H9 (cell line): ENCODE results near the gene MYOD1. TPM values are rescaled to one million over a fixed set of nuclear protein-coding genes. Genes with fewer than 3 reads are reported as not detected.

Source experiments
- DNase-seq: peaks from one replicate; pipeline ENCODE4 v3.0.0-alpha.2; 2017
- H2AFZ ChIP-seq: one replicate; pipeline ENCODE4 v1.6.1; 2013; ENCODE audit warnings: mild to moderate bottlenecking, low read length, control low read depth, moderate library complexity
- H2AK5ac ChIP-seq: 2 replicates; pipeline ENCODE4 v1.6.1; 2013; ENCODE audit warnings: low read length, control low read depth, mixed read lengths; ENCODE audit not compliant: insufficient read length
- H2BK120ac ChIP-seq: one replicate; pipeline ENCODE4 v1.6.1; 2013; ENCODE audit warnings: low read depth, mild to moderate bottlenecking, low read length, control low read depth, inconsistent platforms; ENCODE audit not compliant: poor library complexity, severe bottlenecking
- H2BK12ac ChIP-seq: 2 replicates; pipeline ENCODE4 v1.6.1; 2013; ENCODE audit warnings: low read length, control low read depth, mixed read lengths, low read depth; ENCODE audit not compliant: insufficient read length
- H2BK15ac ChIP-seq: 2 replicates; pipeline ENCODE4 v1.6.1; 2013; ENCODE audit warnings: low read depth, low read length, control low read depth
- H2BK20ac ChIP-seq: one replicate; pipeline ENCODE4 v1.6.1; 2013; ENCODE audit warnings: low read depth, mild to moderate bottlenecking, low read length, control low read depth, inconsistent platforms; ENCODE audit not compliant: poor library complexity, severe bottlenecking
- H2BK5ac ChIP-seq: 2 replicates; pipeline ENCODE4 v1.6.1; 2013; ENCODE audit warnings: low read length, control low read depth, mixed read lengths; ENCODE audit not compliant: insufficient read length
- H3K14ac ChIP-seq: 2 replicates; pipeline ENCODE4 v1.6.1; 2013; ENCODE audit warnings: low read length, control low read depth; ENCODE audit not compliant: insufficient read depth
- H3K18ac ChIP-seq: 2 replicates; pipeline ENCODE4 v1.6.1; 2013; ENCODE audit warnings: low read depth, mild to moderate bottlenecking, mixed read lengths, low read length, control low read depth; ENCODE audit not compliant: insufficient read length
- H3K23ac ChIP-seq: 2 replicates; pipeline ENCODE4 v1.6.1; 2013; ENCODE audit warnings: low read length, control low read depth, mixed read lengths, low read depth; ENCODE audit not compliant: insufficient read length
- H3K23me2 ChIP-seq: 2 replicates; pipeline ENCODE4 v1.6.1; 2013; ENCODE audit warnings: low read depth, mild to moderate bottlenecking, mixed read lengths, low read length, control low read depth; ENCODE audit not compliant: insufficient read length, poor library complexity, severe bottlenecking
- H3K27ac ChIP-seq: 2 replicates; pipeline ENCODE4 v1.5.1; 2013; ENCODE audit warnings: low read length, control low read depth, mixed read lengths, low read depth; ENCODE audit not compliant: insufficient read length
- H3K27me3 ChIP-seq: 2 replicates; pipeline ENCODE4 v1.6.1; 2013; ENCODE audit warnings: low read length, control low read depth, inconsistent platforms; ENCODE audit not compliant: insufficient read depth
- H3K4ac ChIP-seq: 2 replicates; pipeline ENCODE4 v1.6.1; 2013; ENCODE audit warnings: low read depth, mild to moderate bottlenecking, control low read depth, inconsistent platforms, low read length, moderate library complexity
- H3K4me1 ChIP-seq: 2 replicates; pipeline ENCODE4 v1.6.1; 2013; ENCODE audit warnings: low read length, control low read depth, inconsistent platforms; ENCODE audit not compliant: insufficient read depth
- H3K4me2 ChIP-seq: 2 replicates; pipeline ENCODE4 v1.6.1; 2013; ENCODE audit warnings: low read length, control low read depth, mixed read lengths; ENCODE audit not compliant: insufficient read length, insufficient read depth
- H3K56ac ChIP-seq: 2 replicates; pipeline ENCODE4 v1.6.1; 2013; ENCODE audit warnings: low read depth, mild to moderate bottlenecking, mixed read lengths, low read length, control low read depth; ENCODE audit not compliant: insufficient read length
- H3K79me1 ChIP-seq: 2 replicates; pipeline ENCODE4 v1.6.1; 2013; ENCODE audit warnings: low read depth, mild to moderate bottlenecking, moderate library complexity, low read length, control low read depth, inconsistent platforms; ENCODE audit not compliant: insufficient read depth, poor library complexity, severe bottlenecking
- H3K79me2 ChIP-seq: 2 replicates; pipeline ENCODE4 v1.6.1; 2013; ENCODE audit warnings: low read length, control low read depth, inconsistent platforms; ENCODE audit not compliant: insufficient read depth
- H3K9ac ChIP-seq: 2 replicates; pipeline ENCODE4 v1.6.1; 2013; ENCODE audit warnings: low read length, control low read depth, mixed read lengths; ENCODE audit not compliant: insufficient read length; ENCODE audit errors: extremely low read depth
- H3K9me3 ChIP-seq: one replicate; pipeline ENCODE4 v1.6.1; 2013; ENCODE audit warnings: low read depth, low read length, inconsistent platforms; ENCODE audit not compliant: control insufficient read depth
- H3T11ph ChIP-seq: one replicate; pipeline ENCODE4 v1.6.1; 2013; ENCODE audit warnings: mild to moderate bottlenecking, low read length, control low read depth, inconsistent platforms
- H4K20me1 ChIP-seq: one replicate; pipeline ENCODE4 v1.6.1; 2013; ENCODE audit not compliant: control insufficient read depth, insufficient read length, insufficient read depth
- H4K5ac ChIP-seq: 2 replicates; pipeline ENCODE4 v1.6.1; 2013; ENCODE audit warnings: low read depth, mild to moderate bottlenecking, mixed read lengths, low read length, control low read depth; ENCODE audit not compliant: insufficient read length
- H4K8ac ChIP-seq: replicated peaks from 2 replicates; pipeline ENCODE4 v1.6.1; 2013; ENCODE audit warnings: low read length, control low read depth, mixed read lengths, low read depth; ENCODE audit not compliant: insufficient read length
- H4K91ac ChIP-seq: 2 replicates; pipeline ENCODE4 v1.6.1; 2013; ENCODE audit warnings: low read depth, mild to moderate bottlenecking, moderate library complexity, mixed read lengths, low read length, control low read depth; ENCODE audit not compliant: insufficient read length
- H3K27ac Mint-ChIP-seq, 3 experiments: 2 replicates in 2 of 3; 3 replicates in 1 of 3; pipeline ENCODE4 v1.8.0; 2020 to 2021; ENCODE audit warnings: mixed read lengths in 3 of 3, mild to moderate bottlenecking in 1 of 3, moderate library complexity in 1 of 3
- H3K27me3 Mint-ChIP-seq: 2 replicates; pipeline ENCODE4 v1.8.0; 2021; ENCODE audit warnings: low read depth, mild to moderate bottlenecking, moderate library complexity, mixed read lengths
- H3K36me3 Mint-ChIP-seq, 3 experiments: 2 replicates in 2 of 3; 3 replicates in 1 of 3; pipeline ENCODE4 v1.8.0; 2020 to 2021; ENCODE audit warnings: low read depth in 3 of 3, mixed read lengths in 3 of 3; ENCODE audit not compliant: insufficient read depth in 1 of 3
- H3K4me1 Mint-ChIP-seq, 2 experiments: 2 replicates each; pipeline ENCODE4 v1.8.0; 2020; ENCODE audit warnings: mixed read lengths in 2 of 2
- H3K4me3 Mint-ChIP-seq, 2 experiments: 2 replicates in 1 of 2; 3 replicates in 1 of 2; pipeline ENCODE4 v1.8.0; 2020 to 2021; ENCODE audit warnings: mild to moderate bottlenecking in 2 of 2, mixed read lengths in 2 of 2, moderate library complexity in 1 of 2
- H3K9me3 Mint-ChIP-seq, 2 experiments: 2 replicates in 1 of 2; 3 replicates in 1 of 2; pipeline ENCODE4 v1.8.0; 2020; ENCODE audit warnings: mild to moderate bottlenecking in 2 of 2, mixed read lengths in 2 of 2, moderate library complexity in 1 of 2
- CTCF ChIP-seq: fragments of 200-600 bp; sonication (generic); conservative IDR thresholded peaks from 3 replicates; pipeline ENCODE4 v1.8.0; 2021; ENCODE audit warnings: antibody characterized with exemption, mild to moderate bottlenecking
- WGBS: extraction: QIAGEN DNeasy Blood & Tissue Kit; methylation state at CpG from one replicate; pipeline ENCODE4 v1.1.7; 2013; ENCODE audit warnings: missing lambda C conversion rate, low lambda C conversion rate, mixed read lengths; ENCODE audit not compliant: insufficient read length; ENCODE audit errors: extremely low coverage; 5-methylcytosine and 5-hydroxymethylcytosine counted together
- total RNA-seq: library from RNA; stranded (reverse); gene quantifications from 2 replicates; pipeline ENCODE4 v1.2.1, GENCODE V29; 2021

MYOD1 gene
- total RNA-seq, 1 experiment from 2014 or later: not detected

GRCh38 chr11:17687946-17688670 is 31.3 kb upstream of the MYOD1 start:
- no peak for DNase-seq
- Histone ChIP-seq H3K9ac (no peak overlapping the region), H3K18ac (no peak overlapping the region), H2BK120ac (no peak overlapping the region), H2AK5ac (no peak overlapping the region), H3K79me1 (no peaks in the 10 kb centered on the region), H3K27ac (no peak overlapping the region), H3K4ac (no peak overlapping the region), H2AFZ (no peak overlapping the region), H3T11ph (no peak overlapping the region), H2BK5ac (no peak overlapping the region), H2BK15ac (no peak overlapping the region), H3K79me2 (no peaks in the 10 kb centered on the region), H3K9me3 (no peaks in the 10 kb centered on the region), H2BK20ac (no peak overlapping the region), H3K27me3 (no peaks in the 10 kb centered on the region), H4K91ac (no peak overlapping the region), H4K20me1 (no peaks in the 10 kb centered on the region), H4K5ac (no peak overlapping the region), H3K14ac (no peak overlapping the region), H3K23me2 (no peaks in the 10 kb centered on the region), H3K56ac (no peak overlapping the region), H2BK12ac (no peak overlapping the region), H4K8ac (no peak overlapping the region), H3K4me2 (no peak overlapping the region), H3K4me1 (no peaks in the 10 kb centered on the region), H3K23ac (no peak overlapping the region)
- H3K27ac Mint-ChIP-seq: no peak overlapping the region
- H3K4me3 Mint-ChIP-seq: no peak overlapping the region
- peaks cover 0 to 6% of the 10 kb centered on the region in 2 experiments; a peak in 1 of 4 replicates for H3K4me1 Mint-ChIP-seq
- no peak for TF ChIP-seq CTCF
- no CpG with 5 or more reads among the region's 18 CpGs for WGBS
- no peaks in the 10 kb centered on the region for H3K9me3 Mint-ChIP-seq
- peaks cover 42% of the 10 kb centered on the region for H3K27me3 Mint-ChIP-seq
- no peaks in the 10 kb centered on the region for H3K36me3 Mint-ChIP-seq
